Cardiac septum (tissue), 1 donor: Measurements from ENCODE around the gene TNFAIP2. TPM values are rescaled to one million over a fixed set of nuclear protein-coding genes. Genes with fewer than 3 reads are reported as not detected.

Experiments used
- DNase-seq: peaks from one replicate; pipeline ENCODE4 v3.0.0-alpha.2; 2020; ENCODE audit warnings: low spot score
- intact Hi-C: fragments of 100-400 bp; cut with DNase I; formaldehyde crosslinking; loops from one replicate; pipeline ENCODE4 v1.14.0; 2022
- total RNA-seq: library from RNA; stranded (reverse); fragmentation: NEBNext Ultra II Directional; extraction: Animal tissue kit (Norgen Biotek cat#: 25700); gene quantifications from one replicate; pipeline ENCODE4 v1.2.1, GENCODE V29; 2021
- donor health status: DM: no; HTN: no; CAD: no.

Gene TNFAIP2
- total RNA-seq, 1 donor from 2014 or later = 31.3 TPM

- intact Hi-C loops = no loop called here
- no peak for DNase-seq
Measured at GRCh38 chr14:103129301-103130016, 6.2 kb downstream of the TNFAIP2 start.

DNA sequence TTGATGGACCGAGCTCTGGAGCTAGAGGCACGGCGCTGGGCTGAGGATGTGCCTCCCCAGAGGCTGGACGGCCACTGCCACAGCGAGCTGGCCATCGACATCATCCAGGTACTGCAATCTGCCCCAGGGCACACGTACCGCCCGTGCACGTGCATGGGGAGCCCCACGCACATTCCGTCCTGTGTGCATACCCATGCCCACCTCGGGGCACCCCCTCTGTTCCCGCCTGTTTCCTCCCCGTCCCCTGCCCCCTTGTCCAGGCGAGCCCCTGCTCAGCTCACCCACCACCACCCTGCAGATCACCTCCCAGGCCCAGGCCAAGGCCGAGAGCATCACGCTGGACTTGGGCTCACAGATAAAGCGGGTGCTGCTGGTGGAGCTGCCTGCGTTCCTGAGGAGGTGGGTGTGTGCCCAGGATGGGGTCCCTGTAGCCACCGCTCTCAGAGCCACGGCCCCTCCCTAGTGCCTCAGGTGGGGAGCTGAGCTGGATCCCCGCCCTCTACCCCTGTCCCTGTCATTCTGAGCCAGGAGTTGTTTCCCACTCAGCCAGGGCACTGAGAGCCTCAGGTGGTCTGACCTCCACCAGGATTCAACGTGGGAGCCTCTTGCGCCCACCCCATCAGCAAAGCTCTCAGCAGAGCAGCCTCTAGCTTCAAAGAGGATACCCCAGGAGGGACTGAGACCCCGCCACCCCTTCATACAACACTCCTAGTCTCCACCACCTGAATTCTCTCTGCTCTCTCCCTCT, 6.9 kb downstream of the TNFAIP2 start:
- no peak for DNase-seq

DNA sequence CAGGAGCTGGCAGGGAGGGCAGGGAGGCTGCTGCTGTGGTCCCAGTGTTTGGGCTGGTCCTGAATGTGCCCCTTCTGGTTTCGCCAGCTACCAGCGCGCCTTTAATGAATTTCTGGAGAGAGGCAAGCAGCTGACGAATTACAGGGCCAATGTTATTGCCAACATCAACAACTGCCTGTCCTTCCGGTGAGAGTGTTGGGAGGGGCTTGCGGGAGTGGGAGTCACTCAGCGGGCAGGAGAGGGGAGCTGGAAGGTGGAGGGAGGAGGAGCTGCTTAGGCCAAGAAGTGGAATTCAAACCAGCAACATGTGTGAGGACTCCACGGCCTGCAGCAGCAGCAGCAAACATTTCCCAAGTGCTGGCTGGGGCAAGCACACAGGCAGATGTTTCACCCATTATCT, 7.7 kb downstream of the TNFAIP2 start:
- DNase-seq = no peak
- intact Hi-C loops = no loop called here

More for the DNA sequence above, 6.9 kb downstream of the TNFAIP2 start:
- intact Hi-C loops = no loop called here

DNA sequence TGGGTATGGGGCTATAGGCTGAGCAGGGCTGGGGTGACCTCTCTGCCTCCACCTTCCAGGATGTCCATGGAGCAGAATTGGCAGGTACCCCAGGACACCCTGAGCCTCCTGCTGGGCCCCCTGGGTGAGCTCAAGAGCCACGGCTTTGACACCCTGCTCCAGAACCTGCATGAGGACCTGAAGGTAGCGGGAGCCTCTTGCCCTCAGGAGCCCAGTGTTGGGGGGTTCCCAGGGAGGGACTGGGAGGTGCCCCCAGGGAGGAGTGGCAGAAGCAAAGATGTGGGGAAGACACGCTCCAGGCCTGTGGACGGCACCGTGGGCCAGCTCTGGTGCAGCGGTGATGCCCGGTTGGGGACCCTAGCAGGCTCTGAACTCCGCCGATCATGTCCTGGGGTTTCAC, 8.3 kb downstream of the TNFAIP2 start:
- DNase-seq = no peak
- intact Hi-C loops = no loop called here

- no peak for DNase-seq
- intact Hi-C loops = no loop called here
Measured at GRCh38 chr14:103132381-103133209, 9.3 kb downstream of the TNFAIP2 start.

DNA sequence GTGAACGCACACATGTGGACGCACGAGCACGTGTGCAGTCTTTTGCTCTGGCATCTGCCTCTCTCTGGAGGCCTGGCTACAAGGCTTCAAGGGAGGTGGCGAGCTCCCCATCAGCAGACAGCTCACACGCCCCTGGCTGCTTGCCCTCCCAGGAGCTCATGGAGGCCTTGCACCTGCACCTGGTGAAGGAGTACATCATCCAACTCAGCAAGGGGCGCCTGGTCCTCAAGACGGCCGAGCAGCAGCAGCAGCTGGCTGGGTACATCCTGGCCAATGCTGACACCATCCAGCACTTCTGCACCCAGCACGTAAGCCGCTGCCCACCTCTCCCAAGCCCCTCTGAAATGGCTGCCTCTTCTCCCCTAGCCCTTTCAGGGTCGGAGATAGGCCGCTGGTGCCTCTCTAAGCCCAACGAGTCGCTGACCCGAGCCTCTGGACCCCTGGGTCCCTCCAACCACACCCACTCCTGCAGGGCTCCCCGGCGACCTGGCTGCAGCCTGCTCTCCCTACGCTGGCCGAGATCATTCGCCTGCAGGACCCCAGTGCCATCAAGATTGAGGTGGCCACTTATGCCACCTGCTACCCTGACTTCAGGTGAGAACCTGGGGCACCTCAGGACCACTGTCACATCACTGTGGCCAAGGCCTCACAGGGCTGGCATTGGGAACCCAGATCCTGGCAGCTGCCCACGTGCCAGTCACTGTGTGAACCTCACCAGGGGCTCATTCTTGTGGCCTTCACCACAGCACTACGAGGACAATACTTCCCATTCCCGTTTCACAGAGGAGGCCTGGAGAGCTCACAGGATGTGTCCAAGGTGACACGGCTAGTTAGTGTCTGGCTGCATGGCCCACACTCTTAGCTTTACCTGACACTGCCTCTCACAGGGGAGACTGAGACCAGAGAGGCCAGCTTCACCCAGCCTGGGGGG, 10.2 kb downstream of the TNFAIP2 start:
- no peak for DNase-seq
- intact Hi-C loops = no loop called here

- DNase-seq = no peak
- intact Hi-C loops = no loop called here
Measured at GRCh38 chr14:103134405-103134804, 11.1 kb downstream of the TNFAIP2 start.

GRCh38 chr14:103134919-103135318, 11.7 kb downstream of the TNFAIP2 start:
- DNase-seq = no peak
- intact Hi-C loops = no loop called here

DNA sequence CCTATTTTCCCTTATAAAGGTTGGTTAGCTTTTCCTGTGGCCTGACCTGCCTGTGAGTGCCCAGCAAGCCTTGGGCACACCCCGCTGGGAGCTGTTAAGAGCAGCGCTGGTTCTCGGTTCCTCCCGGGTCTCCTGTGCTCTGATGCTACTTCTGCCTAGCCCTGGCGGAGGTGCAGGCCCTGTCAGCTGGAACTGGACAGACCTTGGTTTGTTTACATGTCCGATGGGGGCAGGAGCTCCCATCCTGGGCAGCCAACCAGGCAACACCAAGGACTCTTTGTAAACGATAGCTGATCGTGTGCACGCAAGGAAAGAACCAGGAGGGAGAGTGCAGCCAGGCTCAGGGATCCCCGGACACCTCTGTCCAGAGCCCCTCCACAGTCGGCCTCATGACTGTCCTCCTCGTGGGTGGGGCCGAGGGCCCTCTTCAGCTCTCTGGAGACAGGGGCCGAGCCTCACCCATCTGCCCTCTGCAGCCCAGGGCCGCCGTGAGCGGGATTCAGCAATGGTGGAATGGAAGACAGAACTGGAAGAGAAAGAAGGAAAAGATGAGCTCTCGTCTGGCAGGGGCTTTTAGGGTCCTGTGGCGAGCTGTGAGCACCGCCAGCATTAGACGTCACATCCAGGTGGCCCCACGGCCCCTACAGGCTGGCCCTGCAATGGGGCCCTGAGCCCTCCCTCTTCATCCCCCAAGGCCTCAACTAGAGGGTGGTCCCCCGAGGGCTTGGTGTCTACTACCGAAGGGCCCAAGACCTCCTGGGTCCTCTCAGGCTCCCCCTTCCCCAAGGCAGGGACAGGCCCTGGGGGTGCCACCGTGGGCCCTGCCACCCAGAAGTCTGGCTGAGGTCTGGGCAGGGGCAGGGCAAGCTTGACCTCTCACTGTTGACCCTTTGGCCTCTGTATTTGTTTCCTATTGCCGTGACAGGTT, 12.3 kb downstream of the TNFAIP2 start:
- no peak for DNase-seq
- intact Hi-C loops = no loop called here

- intact Hi-C loops = no loop called here
- no peak for DNase-seq
Measured at GRCh38 chr14:103136388-103137271, 13.4 kb downstream of the TNFAIP2 start.

- no peak for DNase-seq
- intact Hi-C loops = no loop called here
Measured at GRCh38 chr14:103137689-103138300, 14.5 kb downstream of the TNFAIP2 start.

DNA sequence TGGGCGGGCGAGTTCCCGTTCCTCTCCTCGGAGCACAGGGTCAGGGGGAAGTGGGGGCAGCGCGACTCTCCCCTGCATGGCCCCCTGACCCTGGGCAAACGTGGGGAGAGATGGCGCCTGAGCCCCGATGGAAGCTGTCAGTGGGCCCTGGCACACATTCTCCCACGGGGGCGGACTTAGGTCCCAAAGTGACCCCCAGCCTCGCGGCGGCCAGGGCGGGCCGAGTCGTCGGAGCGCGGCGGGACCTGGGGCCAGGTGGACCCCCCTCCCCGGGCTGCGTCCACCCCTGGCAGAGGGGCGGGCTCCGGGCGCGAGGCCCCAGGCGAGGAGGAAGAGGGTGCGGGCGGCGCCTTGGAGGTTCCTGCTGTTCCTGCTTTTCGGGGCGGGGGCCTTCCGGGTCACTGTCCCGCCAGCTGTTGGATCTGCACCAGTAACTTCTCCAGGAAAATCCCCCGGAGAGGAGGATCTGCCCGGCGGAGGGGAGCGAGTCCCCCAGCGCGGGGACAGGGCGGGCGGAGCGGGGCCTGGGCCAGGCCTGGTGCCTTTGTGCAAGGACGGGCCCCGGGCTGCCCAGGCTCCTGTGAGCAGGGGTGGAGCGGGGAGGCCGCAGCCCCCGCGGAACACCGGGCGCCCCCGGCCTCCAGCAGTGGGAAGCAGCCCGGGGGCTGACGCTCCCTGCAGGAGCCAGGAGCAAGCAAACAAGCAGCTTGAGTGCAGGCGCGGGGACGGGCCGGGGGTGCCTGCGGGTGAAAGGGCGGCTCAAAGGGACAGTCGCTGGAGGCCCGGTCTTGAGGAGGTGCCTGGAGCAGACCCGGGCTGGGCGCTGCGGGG, 15.3 kb downstream of the TNFAIP2 start:
- intact Hi-C loops = no loop called here
- no peak for DNase-seq

GRCh38 chr14:103139132-103140025, 16.1 kb downstream of the TNFAIP2 start:
- intact Hi-C loops = no loop called here
- no peak for DNase-seq

- intact Hi-C loops = no loop called here
- no peak for DNase-seq
Measured at GRCh38 chr14:103140316-103141109, 17.3 kb downstream of the TNFAIP2 start.
